ENCODE results near the gene DCAF10.
A peak's percentile ranks its signal among the peaks of the same experiment; 100 is the strongest.
"Not testable (repeated sequence)": the region's sequence is repeated elsewhere in the genome, so short reads cannot be mapped to it uniquely, and the experiment has no call there.

DCAF10 gene

GRCh38 chr9:37796232-37796631 lies 4.4 kb upstream of the DCAF10 start:
- H3K4me3 ChIP-seq (ENCODE audit: low read depth, low read length) = no peak overlapping the region
- no peak for TF ChIP-seq CTCF (conservative IDR thresholded peaks at IDR 0.05; ENCODE audit: low read depth, low read length)
- DNase-seq (ENCODE audit: low read depth) = no peak

- TF ChIP-seq CTCF (conservative IDR thresholded peaks at IDR 0.05; ENCODE audit: low read depth, low read length) = no peak
- DNase-seq (ENCODE audit: low read depth) = no peak
- no peak overlapping the region for H3K4me3 ChIP-seq (ENCODE audit: low read depth, low read length)
Measured at GRCh38 chr9:37798677-37799076, 1.9 kb upstream of the DCAF10 start.

- no peak for TF ChIP-seq CTCF (conservative IDR thresholded peaks at IDR 0.05; ENCODE audit: low read depth, low read length)
- peak overlapping the region; percentile 96 for H3K4me3 ChIP-seq (ENCODE audit: low read depth, low read length)
- DNase-seq (ENCODE audit: low read depth) = peak; percentile 21
Measured at GRCh38 chr9:37801287-37801850, 772 bp downstream of the DCAF10 start.

- H3K4me3 ChIP-seq (ENCODE audit: low read depth, low read length) = peak overlapping the region; percentile 96
Measured at GRCh38 chr9:37801959-37802711, 1.5 kb downstream of the DCAF10 start.

GRCh38 chr9:37806271-37806670 lies 5.7 kb downstream of the DCAF10 start:
- no peak for TF ChIP-seq CTCF (conservative IDR thresholded peaks at IDR 0.05; ENCODE audit: low read depth, low read length)
- DNase-seq (ENCODE audit: low read depth) = no peak
- no peak overlapping the region for H3K4me3 ChIP-seq (ENCODE audit: low read depth, low read length)

More at GRCh38 chr9:37801959-37802711, 1.5 kb downstream of the DCAF10 start:
- DNase-seq (ENCODE audit: low read depth) = peak; percentile 7
- no peak for TF ChIP-seq CTCF (conservative IDR thresholded peaks at IDR 0.05; ENCODE audit: low read depth, low read length)

GRCh38 chr9:37809676-37810075 lies 9.1 kb downstream of the DCAF10 start:
- not testable (repeated sequence) for H3K4me3 ChIP-seq (ENCODE audit: low read depth, low read length); DNase-seq (ENCODE audit: low read depth)

- TF ChIP-seq CTCF (conservative IDR thresholded peaks at IDR 0.05; ENCODE audit: low read depth, low read length) = no peak
- DNase-seq (ENCODE audit: low read depth) = peak; percentile 13
- no peak overlapping the region for H3K4me3 ChIP-seq (ENCODE audit: low read depth, low read length)
Measured at GRCh38 chr9:37811906-37812476, 11.4 kb downstream of the DCAF10 start.
